B cell (primary cell): ENCODE results near the gene ATG2A.

Experiments
- CTCF ChIP-seq: fragments of 200-600 bp; IDR thresholded peaks from one replicate; pipeline ENCODE4 v1.8.0; 2022; ENCODE audit warnings: antibody characterized with exemption, mild to moderate bottlenecking
- EZH2 ChIP-seq: IDR thresholded peaks from 2 replicates; pipeline ENCODE4 v1.6.1; 2012; ENCODE audit warnings: borderline replicate concordance, low read depth, mild to moderate bottlenecking, moderate library complexity, low read length; ENCODE audit not compliant: insufficient read depth, poor library complexity, severe bottlenecking

DNA sequence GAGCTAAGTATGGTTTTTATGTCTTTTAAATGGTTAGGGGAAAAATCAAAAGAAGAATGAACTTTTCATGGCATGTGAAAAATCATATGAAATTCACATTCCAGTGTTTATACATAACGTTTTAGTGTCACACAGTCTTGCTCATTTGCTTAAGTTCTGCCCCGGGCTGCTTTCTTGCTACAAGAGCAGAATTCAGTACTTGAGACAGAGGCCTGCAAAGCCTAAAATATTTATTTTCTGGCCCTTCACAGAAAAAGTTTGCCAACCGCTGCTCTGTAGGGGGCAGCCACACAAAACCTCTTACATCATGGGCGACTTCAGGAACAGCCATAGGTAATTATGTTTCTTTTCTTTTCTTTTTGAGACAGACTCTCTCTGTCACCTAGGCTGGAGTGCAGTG, 1.0 kb upstream of the ATG2A start:
- TF ChIP-seq CTCF = no peak
- no peak for TF ChIP-seq EZH2
